Hepatocyte (in vitro differentiated cells): ENCODE data around the gene CENPU.

Experiments used
- CTCF ChIP-seq: fragments of 200-600 bp; sonication (generic); IDR thresholded peaks from 2 replicates; pipeline ENCODE4 v1.5.1; 2016; ENCODE audit warnings: antibody characterized with exemption, mild to moderate bottlenecking; ENCODE audit not compliant: poor library complexity
- EZH2 ChIP-seq: fragments of 200-600 bp; sonication (generic); IDR thresholded peaks from 2 replicates; pipeline ENCODE4 v1.6.1; 2016; ENCODE audit warnings: antibody characterized with exemption, mild to moderate bottlenecking, borderline replicate concordance
- EZH2phosphoT487 ChIP-seq: fragments of 200-600 bp; sonication (generic); IDR thresholded peaks from one replicate; pipeline ENCODE4 v1.6.1; 2018; ENCODE audit warnings: antibody characterized with exemption, mild to moderate bottlenecking, low read depth, moderate library complexity; ENCODE audit not compliant: unreplicated experiment, severe bottlenecking

GRCh38 chr4:184660978-184661377, 72.9 kb downstream of the CENPU start:
- TF ChIP-seq CTCF: no peak
- no peak for TF ChIP-seq EZH2phosphoT487
- no peak for TF ChIP-seq EZH2
